CD14-positive monocyte (primary cell): ENCODE results near the gene GNG4. TPM values are rescaled to one million over a fixed set of nuclear protein-coding genes. Genes with fewer than 3 reads are reported as not detected.

Source experiments
- DNase-seq, 3 donors: peaks; one replicate each; pipeline ENCODE4 v3.0.0-alpha.2; 2011 to 2022
- H2AFZ ChIP-seq: 2 replicates; pipeline ENCODE4 v1.6.0; 2012; ENCODE audit warnings: mild to moderate bottlenecking, low read depth, low read length, inconsistent platforms; ENCODE audit not compliant: insufficient read depth, poor library complexity, severe bottlenecking
- H3K27ac ChIP-seq, 2 donors: 1 replicate in 1 of 2; 2 replicates in 1 of 2; pipeline ENCODE4 v1.5.1; 2012 to 2013; ENCODE audit warnings: low read length in 2 of 2, control low read depth in 1 of 2, inconsistent platforms in 1 of 2, low read depth in 1 of 2, mild to moderate bottlenecking in 1 of 2
- H3K27me3 ChIP-seq, 2 donors: one replicate each; pipeline versions ENCODE4 v1.6.0 to v1.6.1; 2011 to 2013; ENCODE audit warnings: low read length in 2 of 2; ENCODE audit not compliant: control insufficient read depth in 2 of 2, insufficient read depth in 2 of 2
- H3K36me3 ChIP-seq, 2 donors: replicated peaks in 1 of 2; 1 replicate in 1 of 2; 2 replicates in 1 of 2; pipeline versions ENCODE4 v1.5.1 to v1.6.1; 2012 to 2013; ENCODE audit warnings: low read length in 2 of 2, control low read depth in 1 of 2, inconsistent platforms in 1 of 2, mild to moderate bottlenecking in 1 of 2; ENCODE audit not compliant: insufficient read depth in 2 of 2, control insufficient read depth in 1 of 2
- H3K4me1 ChIP-seq, 2 donors: 1 replicate in 1 of 2; 2 replicates in 1 of 2; pipeline versions ENCODE4 v1.5.1 to v1.6.1; 2012 to 2013; ENCODE audit warnings: low read length in 2 of 2, control low read depth in 1 of 2, inconsistent platforms in 1 of 2, mild to moderate bottlenecking in 1 of 2, moderate library complexity in 1 of 2; ENCODE audit not compliant: insufficient read depth in 2 of 2, control insufficient read depth in 1 of 2
- H3K4me2 ChIP-seq: replicated peaks from 2 replicates; pipeline ENCODE3; 2012; ENCODE audit warnings: low read length, moderate library complexity, mild to moderate bottlenecking; ENCODE audit not compliant: poor library complexity, severe bottlenecking; ENCODE audit errors: extremely low read depth
- H3K4me3 ChIP-seq, 3 experiments: fragments of 200-600 bp in 1 of 3; sonication (generic) in 1 of 3; replicated peaks in 1 of 3; 1 replicate in 2 of 3; 2 replicates in 1 of 3; pipeline ENCODE4 v1.5.1; 2011 to 2013; ENCODE audit warnings: low read length in 3 of 3, mild to moderate bottlenecking in 3 of 3, control low read depth in 2 of 3, low read depth in 2 of 3, inconsistent platforms in 1 of 3, moderate library complexity in 1 of 3
- H3K79me2 ChIP-seq: 2 replicates; pipeline ENCODE4 v1.6.0; 2012; ENCODE audit warnings: mild to moderate bottlenecking, control low read depth, inconsistent platforms, low read length, moderate library complexity; ENCODE audit not compliant: insufficient read depth
- H3K9ac ChIP-seq: 2 replicates; pipeline ENCODE4 v1.6.0; 2017; ENCODE audit warnings: low read length, mild to moderate bottlenecking; ENCODE audit not compliant: insufficient read depth, poor library complexity, severe bottlenecking
- H3K9me3 ChIP-seq, 2 donors: replicated peaks in 1 of 2; 1 replicate in 1 of 2; 2 replicates in 1 of 2; pipeline versions ENCODE4 v1.5.1 to v1.6.1; 2012 to 2013; ENCODE audit warnings: low read length in 2 of 2, control low read depth in 1 of 2; ENCODE audit not compliant: control insufficient read depth in 1 of 2, insufficient read depth in 1 of 2
- H4K20me1 ChIP-seq: 2 replicates; pipeline ENCODE4 v1.6.0; 2012; ENCODE audit warnings: mild to moderate bottlenecking, low read length, control low read depth, moderate library complexity; ENCODE audit not compliant: insufficient read depth
- H3K27ac Mint-ChIP-seq, 7 donors: one replicate each; pipeline ENCODE4 v1.8.0; 2020; ENCODE audit warnings: mild to moderate bottlenecking in 7 of 7, mixed read lengths in 7 of 7, moderate library complexity in 6 of 7, inconsistent platforms in 2 of 7
- H3K27me3 Mint-ChIP-seq, 3 donors: one replicate each; pipeline ENCODE4 v1.8.0; 2021 to 2022; ENCODE audit warnings: low read depth in 3 of 3, mild to moderate bottlenecking in 3 of 3, mixed read lengths in 3 of 3, moderate library complexity in 3 of 3, inconsistent platforms in 1 of 3
- H3K36me3 Mint-ChIP-seq, 2 donors: one replicate each; pipeline ENCODE4 v1.8.0; 2020; ENCODE audit warnings: mixed read lengths in 2 of 2, inconsistent platforms in 1 of 2, mild to moderate bottlenecking in 1 of 2
- H3K4me1 Mint-ChIP-seq: one replicate; pipeline ENCODE4 v1.8.0; 2020; ENCODE audit warnings: mild to moderate bottlenecking, mixed read lengths
- H3K4me3 Mint-ChIP-seq, 2 donors: one replicate each; pipeline ENCODE4 v1.8.0; 2020; ENCODE audit warnings: mild to moderate bottlenecking in 2 of 2, mixed read lengths in 2 of 2, moderate library complexity in 1 of 2
- H3K9me3 Mint-ChIP-seq, 7 donors: one replicate each; pipeline ENCODE4 v1.8.0; 2020 to 2022; ENCODE audit warnings: mixed read lengths in 7 of 7, mild to moderate bottlenecking in 6 of 7, moderate library complexity in 6 of 7, inconsistent platforms in 2 of 7
- WGBS: methylation state at CpG from one replicate; pipeline ENCODE4 v1.1.5; 2013; ENCODE audit warnings: missing lambda C conversion rate; ENCODE audit not compliant: insufficient coverage; 5-methylcytosine and 5-hydroxymethylcytosine counted together
- intact Hi-C, 2 donors: fragments of 100-400 bp; cut with micrococcal nuclease; formaldehyde crosslinking; loops; one replicate each; pipeline versions ENCODE4 v1.15.0 to v1.15.1; 2023
- polyA plus RNA-seq, 3 donors: library from polyadenylated mRNA; depleted of rRNA in 1 of 3; unstranded in 2 of 3; stranded (reverse) in 1 of 3; fragments of 300-500 nt in 2 of 3; fragments of >200 nt in 1 of 3; fragmentation: Illumina TruSeq in 2 of 3; gene quantifications; 1 replicate in 2 of 3; 2 replicates in 1 of 3; pipeline ENCODE4 v1.2.3, GENCODE V29; 2012 to 2021
- TF ChIP-seq, protein P1 (sequence below): fragments of 200-600 bp; IDR thresholded peaks from one replicate; pipeline ENCODE4 v1.8.0; 2022; ENCODE audit warnings: antibody characterized with exemption, mild to moderate bottlenecking

Gene GNG4
- polyA plus RNA-seq, 3 donors, result not detected

DNA sequence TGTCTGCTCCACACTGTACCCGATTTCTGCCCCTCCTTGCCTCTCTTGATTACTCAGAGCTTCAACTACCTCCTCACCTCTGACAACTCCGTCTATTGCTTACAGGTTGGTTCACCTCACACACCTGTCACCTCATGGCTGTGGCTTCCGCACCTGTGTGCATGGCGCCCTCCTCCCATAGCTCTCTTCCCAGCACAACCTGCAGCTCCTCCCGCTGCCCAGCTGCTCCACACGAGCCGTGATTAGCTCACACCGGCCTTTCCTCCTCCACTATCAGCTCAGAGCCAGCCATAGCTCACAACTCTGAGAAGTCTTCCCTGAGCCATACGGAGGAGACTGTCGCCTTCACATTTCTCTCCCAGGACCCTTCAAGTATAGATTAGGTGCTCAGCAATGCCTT is 67.5 kb downstream of the GNG4 start:
- Mint-ChIP-seq H3K36me3 (no peaks in the 10 kb centered on the region), H3K27me3 (peaks cover 3 to 4% (median 4%) of the 10 kb centered on the region in 3 donors), H3K9me3 (peaks cover 0 to 6% (median 0%) of the 10 kb centered on the region in 7 donors), H3K4me1 (peaks cover 6% of the 10 kb centered on the region), H3K27ac (peak overlapping the region in 1 of 7 donors; percentile 15), H3K4me3 (no peak overlapping the region)
- H3K36me3 ChIP-seq, result no peaks in the 10 kb centered on the region
- H3K27me3 ChIP-seq, result no peaks in the 10 kb centered on the region
- intact Hi-C loops, result no loop called here
- H3K27ac ChIP-seq, result no peak overlapping the region
- H2AFZ ChIP-seq, result no peak overlapping the region
- no peak overlapping the region for H3K4me2 ChIP-seq
- WGBS, result 95% methylated on average over 10 of the region's 10 CpGs
- peaks cover 0 to 3% of the 10 kb centered on the region in 2 donors for H3K4me1 ChIP-seq
- no peak overlapping the region for H3K4me3 ChIP-seq
- no peak for DNase-seq
- no peaks in the 10 kb centered on the region for H3K9me3 ChIP-seq
- TF ChIP-seq, protein P1, sequence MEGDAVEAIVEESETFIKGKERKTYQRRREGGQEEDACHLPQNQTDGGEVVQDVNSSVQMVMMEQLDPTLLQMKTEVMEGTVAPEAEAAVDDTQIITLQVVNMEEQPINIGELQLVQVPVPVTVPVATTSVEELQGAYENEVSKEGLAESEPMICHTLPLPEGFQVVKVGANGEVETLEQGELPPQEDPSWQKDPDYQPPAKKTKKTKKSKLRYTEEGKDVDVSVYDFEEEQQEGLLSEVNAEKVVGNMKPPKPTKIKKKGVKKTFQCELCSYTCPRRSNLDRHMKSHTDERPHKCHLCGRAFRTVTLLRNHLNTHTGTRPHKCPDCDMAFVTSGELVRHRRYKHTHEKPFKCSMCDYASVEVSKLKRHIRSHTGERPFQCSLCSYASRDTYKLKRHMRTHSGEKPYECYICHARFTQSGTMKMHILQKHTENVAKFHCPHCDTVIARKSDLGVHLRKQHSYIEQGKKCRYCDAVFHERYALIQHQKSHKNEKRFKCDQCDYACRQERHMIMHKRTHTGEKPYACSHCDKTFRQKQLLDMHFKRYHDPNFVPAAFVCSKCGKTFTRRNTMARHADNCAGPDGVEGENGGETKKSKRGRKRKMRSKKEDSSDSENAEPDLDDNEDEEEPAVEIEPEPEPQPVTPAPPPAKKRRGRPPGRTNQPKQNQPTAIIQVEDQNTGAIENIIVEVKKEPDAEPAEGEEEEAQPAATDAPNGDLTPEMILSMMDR, result no peak
- no peaks in the 10 kb centered on the region for H4K20me1 ChIP-seq
- no peaks in the 10 kb centered on the region for H3K79me2 ChIP-seq
- no peak overlapping the region for H3K9ac ChIP-seq

- H3K27ac ChIP-seq, result no peak overlapping the region
- H3K79me2 ChIP-seq, result no peaks in the 10 kb centered on the region
- no peaks in the 10 kb centered on the region for H3K36me3 ChIP-seq
- peaks cover 0 to 3% of the 10 kb centered on the region in 2 donors for H3K4me1 ChIP-seq
- H3K4me2 ChIP-seq, result no peak overlapping the region
- TF ChIP-seq, protein P1, result no peak
- H3K9me3 ChIP-seq, result no peaks in the 10 kb centered on the region
- H3K9me3 Mint-ChIP-seq, result peaks cover 0 to 2% (median 0%) of the 10 kb centered on the region in 7 donors
- H3K4me1 Mint-ChIP-seq, result peaks cover 4% of the 10 kb centered on the region
- H3K4me3 ChIP-seq, result no peak overlapping the region
- WGBS, result 100% methylated on average over 2 of the region's 3 CpGs
- peaks cover 2 to 3% (median 3%) of the 10 kb centered on the region in 3 donors for H3K27me3 Mint-ChIP-seq
- no peak overlapping the region for H3K4me3 Mint-ChIP-seq
- no peak overlapping the region for H2AFZ ChIP-seq
- intact Hi-C loops, result no loop called here
- no peaks in the 10 kb centered on the region for H4K20me1 ChIP-seq
- no peaks in the 10 kb centered on the region for H3K27me3 ChIP-seq
- no peak overlapping the region for H3K9ac ChIP-seq
- no peaks in the 10 kb centered on the region for H3K36me3 Mint-ChIP-seq
- H3K27ac Mint-ChIP-seq, result no peak overlapping the region
- DNase-seq, result no peak
Observed at GRCh38 chr1:235579891-235580290, 69.7 kb downstream of the GNG4 start.
